Mucosa of rectum (tissue), 2 donors: ENCODE data around the gene WDR86.

Experiments used
- H3K27ac ChIP-seq, 2 donors: one replicate each; pipeline ENCODE4 v1.7.0; 2013; ENCODE audit warnings: inconsistent platforms in 2 of 2, low read depth in 2 of 2, low read length in 2 of 2
- H3K27me3 ChIP-seq, 2 donors: one replicate each; pipeline ENCODE4 v1.7.0; 2013; ENCODE audit warnings: low read length in 2 of 2; ENCODE audit not compliant: control insufficient read depth in 2 of 2, insufficient read depth in 2 of 2
- H3K36me3 ChIP-seq, 2 donors: one replicate each; pipeline ENCODE4 v1.7.0; 2013; ENCODE audit warnings: low read length in 2 of 2; ENCODE audit not compliant: control insufficient read depth in 2 of 2, insufficient read depth in 2 of 2
- H3K4me1 ChIP-seq, 2 donors: one replicate each; pipeline ENCODE4 v1.7.0; 2013; ENCODE audit warnings: low read length in 2 of 2, mild to moderate bottlenecking in 1 of 2; ENCODE audit not compliant: control insufficient read depth in 2 of 2, insufficient read depth in 2 of 2
- H3K4me3 ChIP-seq, 2 donors: one replicate each; pipeline ENCODE4 v1.7.0; 2013; ENCODE audit warnings: low read length in 2 of 2
- H3K9ac ChIP-seq, 2 donors: one replicate each; pipeline ENCODE4 v1.7.0; 2013; ENCODE audit warnings: low read length in 2 of 2, low read depth in 1 of 2, mild to moderate bottlenecking in 1 of 2
- H3K9me3 ChIP-seq, 2 donors: one replicate each; pipeline ENCODE4 v1.7.0; 2013; ENCODE audit warnings: low read length in 2 of 2; ENCODE audit not compliant: control insufficient read depth in 2 of 2
- donor health status: healthy.
- donor health status: Normal muscosa, but diverticular disease.

The WDR86 gene

DNA sequence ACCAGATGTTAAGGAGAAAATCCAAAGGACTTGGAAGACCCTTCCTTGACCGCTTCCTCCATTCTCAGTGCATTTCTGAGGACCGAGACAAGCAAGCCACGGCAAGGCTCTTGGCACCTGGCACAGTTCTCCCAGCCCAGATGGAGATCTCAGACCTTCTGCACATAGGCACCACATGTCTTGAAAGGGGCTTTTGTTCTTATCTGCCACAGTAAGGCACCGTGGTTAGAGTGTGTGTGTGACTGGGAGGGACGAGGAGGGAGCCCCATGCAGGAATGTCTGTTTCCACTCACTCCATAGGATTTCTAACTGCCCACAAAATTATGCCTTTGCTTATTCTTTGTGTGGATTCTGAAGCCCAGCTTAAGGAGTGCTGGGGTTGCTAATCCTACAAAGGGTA is 10.3 kb upstream of the WDR86 start:
- Histone ChIP-seq H3K9ac (no peak overlapping the region), H3K4me3 (no peak overlapping the region), H3K27me3 (peaks cover 1 to 8% of the 10 kb centered on the region in 2 donors), H3K4me1 (no peaks in the 10 kb centered on the region), H3K27ac (no peak overlapping the region), H3K36me3 (no peaks in the 10 kb centered on the region), H3K9me3 (peaks cover 3 to 4% of the 10 kb centered on the region in 2 donors)

DNA sequence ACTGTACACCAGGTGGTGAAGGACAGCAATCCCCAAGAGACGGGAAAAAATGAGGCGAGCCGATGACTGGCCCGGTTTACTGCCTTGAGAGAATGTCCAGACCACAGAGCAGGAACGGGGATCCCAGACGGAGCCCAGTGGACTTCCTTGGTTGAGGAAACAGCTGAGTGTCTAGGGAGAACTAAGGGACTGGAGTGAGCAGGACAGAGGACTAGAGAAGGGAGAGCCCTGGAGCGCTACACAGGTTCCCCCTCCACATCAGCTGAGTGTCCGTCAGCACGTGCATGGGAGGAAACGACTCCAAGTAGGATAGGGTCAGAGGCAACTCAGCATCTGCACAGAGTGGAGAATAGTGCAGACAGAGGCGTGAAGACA is 7.1 kb upstream of the WDR86 start:
- peaks cover 3 to 4% of the 10 kb centered on the region in 2 donors for H3K9me3 ChIP-seq
- no peak overlapping the region for H3K4me3 ChIP-seq
- no peak overlapping the region for H3K27ac ChIP-seq
- no peak overlapping the region for H3K9ac ChIP-seq
- H3K27me3 ChIP-seq: peaks cover 5 to 13% of the 10 kb centered on the region in 2 donors
- no peaks in the 10 kb centered on the region for H3K36me3 ChIP-seq
- H3K4me1 ChIP-seq: no peaks in the 10 kb centered on the region

DNA sequence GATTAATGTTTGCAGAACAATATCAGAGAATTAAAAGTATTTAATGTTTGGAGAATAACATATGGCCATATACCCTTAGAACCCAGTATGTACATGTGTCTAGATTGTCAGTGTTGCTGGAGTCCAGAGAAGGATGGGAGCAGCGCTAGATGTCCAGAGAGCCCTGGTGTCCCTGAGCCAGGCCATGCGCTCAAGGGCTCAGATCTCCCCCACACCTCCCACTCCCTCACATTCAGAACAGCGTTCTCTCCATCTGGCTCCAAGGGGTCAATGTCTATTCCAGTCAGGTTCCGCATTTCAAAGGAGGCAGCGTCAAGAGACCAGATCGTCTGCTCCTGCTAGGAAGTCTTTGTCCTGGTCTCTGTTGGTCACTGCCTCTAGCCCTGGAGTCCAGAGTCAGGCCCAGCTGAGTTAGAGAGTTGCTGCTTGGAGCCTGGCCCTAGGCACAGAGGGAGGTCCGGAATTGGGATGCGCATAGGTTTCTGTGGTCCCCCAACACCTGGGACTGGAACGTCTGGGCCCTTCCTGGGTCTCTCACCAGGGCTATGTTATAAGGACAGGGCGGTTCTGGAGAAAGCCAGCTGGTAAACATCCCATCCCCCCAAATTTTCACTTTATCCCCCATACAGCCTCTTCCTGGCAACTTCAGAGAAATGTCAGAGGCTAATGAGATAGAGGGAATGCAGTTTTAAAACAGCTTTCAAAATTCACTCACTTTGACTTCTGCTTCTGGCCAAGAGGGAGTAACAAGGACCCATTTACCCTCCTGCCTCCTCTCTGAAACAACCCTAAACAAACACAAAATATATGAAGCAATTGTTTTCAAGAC is 6.5 kb upstream of the WDR86 start:
- Histone ChIP-seq H3K4me1 (no peaks in the 10 kb centered on the region), H3K27ac (no peak overlapping the region)

DNA sequence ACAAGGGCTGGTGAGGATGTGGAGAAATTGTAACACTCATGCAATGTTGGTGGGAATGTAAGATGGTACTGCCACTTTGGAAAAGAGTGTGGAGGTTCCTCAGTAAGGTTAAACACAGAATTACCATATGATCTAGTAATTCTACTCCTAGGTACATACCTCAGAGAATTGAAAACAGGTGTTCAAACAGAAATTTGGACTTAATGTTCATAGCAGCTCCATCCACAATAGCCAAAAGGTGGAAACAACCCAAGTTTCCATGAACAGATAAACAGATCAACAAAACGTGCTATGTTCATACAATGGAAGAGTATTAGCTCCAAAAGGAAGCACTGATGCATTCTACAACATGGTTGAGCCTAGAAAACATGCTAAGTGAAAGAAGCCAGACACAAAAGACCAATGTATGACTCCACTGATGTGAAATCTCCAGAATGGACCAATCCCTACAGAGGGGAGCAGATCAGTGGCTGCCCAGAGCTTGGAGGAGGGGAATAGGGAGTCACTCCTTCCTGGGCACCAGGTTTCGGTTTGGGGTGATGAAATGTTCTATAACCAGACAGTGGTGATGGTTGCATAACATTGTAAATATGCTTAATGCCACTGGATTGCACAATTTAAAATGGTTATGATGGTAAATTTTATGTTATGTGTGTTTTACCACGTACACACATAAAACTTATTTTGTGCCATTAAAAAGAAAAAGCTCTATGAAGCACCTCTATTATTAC is 5.7 kb upstream of the WDR86 start:
- H3K9me3 ChIP-seq: peaks cover 3 to 4% of the 10 kb centered on the region in 2 donors
- H3K4me1 ChIP-seq: no peaks in the 10 kb centered on the region
- H3K27ac ChIP-seq: no peak overlapping the region
- H3K36me3 ChIP-seq: no peaks in the 10 kb centered on the region
- H3K4me3 ChIP-seq: no peak overlapping the region
- peaks cover 16 to 26% of the 10 kb centered on the region in 2 donors for H3K27me3 ChIP-seq
- H3K9ac ChIP-seq: no peak overlapping the region

More for the DNA sequence above, 6.5 kb upstream of the WDR86 start:
- Histone ChIP-seq H3K9ac (no peak overlapping the region), H3K27me3 (peaks cover 8 to 19% of the 10 kb centered on the region in 2 donors), H3K36me3 (no peaks in the 10 kb centered on the region), H3K4me3 (no peak overlapping the region), H3K9me3 (peaks cover 3 to 4% of the 10 kb centered on the region in 2 donors)

DNA sequence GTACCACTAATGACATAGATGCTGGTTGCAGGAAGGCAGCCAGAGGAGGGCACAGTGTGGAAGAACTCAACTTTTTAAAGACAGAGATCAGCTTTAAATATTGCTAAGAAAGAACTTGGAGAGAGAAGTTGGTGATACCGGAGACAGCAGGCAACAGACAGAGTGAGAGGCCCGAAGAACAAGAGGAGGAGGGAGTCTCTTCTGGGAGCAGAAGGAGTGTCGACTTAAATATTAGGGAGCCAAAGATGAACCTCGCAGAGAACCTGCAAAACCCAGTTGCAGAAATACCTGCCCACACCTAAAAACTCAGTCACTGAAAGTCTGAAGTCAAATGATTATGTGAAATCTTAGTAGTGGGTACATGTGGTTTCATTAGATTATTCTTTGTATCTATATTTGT is 3.4 kb upstream of the WDR86 start:
- Histone ChIP-seq H3K27ac (no peak overlapping the region), H3K4me3 (no peak overlapping the region), H3K9me3 (no peaks in the 10 kb centered on the region), H3K4me1 (no peaks in the 10 kb centered on the region), H3K9ac (no peak overlapping the region), H3K36me3 (no peaks in the 10 kb centered on the region), H3K27me3 (peaks cover 23 to 36% of the 10 kb centered on the region in 2 donors)

DNA sequence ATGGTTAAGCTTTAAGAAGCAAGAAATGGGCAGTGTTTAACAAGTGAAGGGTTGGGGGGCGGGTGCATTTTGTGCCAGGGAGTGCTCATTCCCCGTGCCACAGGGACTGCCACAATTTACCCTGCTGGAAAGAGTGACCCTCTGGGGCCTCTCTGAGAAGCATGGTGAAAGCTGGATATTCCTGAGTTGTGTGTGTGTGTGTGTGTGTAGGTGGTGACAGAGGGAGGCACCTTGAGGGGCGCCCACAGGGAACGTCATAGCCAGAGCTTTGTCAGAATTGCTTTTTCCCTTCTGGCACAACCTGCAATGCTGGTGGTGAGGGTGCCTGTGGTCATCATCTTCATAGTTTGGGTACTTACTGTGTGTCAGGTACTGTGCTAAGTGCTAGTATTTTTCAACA is 2.5 kb upstream of the WDR86 start:
- no peaks in the 10 kb centered on the region for H3K36me3 ChIP-seq
- H3K9me3 ChIP-seq: no peaks in the 10 kb centered on the region
- no peak overlapping the region for H3K4me3 ChIP-seq
- H3K9ac ChIP-seq: no peak overlapping the region
- H3K4me1 ChIP-seq: no peaks in the 10 kb centered on the region
- no peak overlapping the region for H3K27ac ChIP-seq
- H3K27me3 ChIP-seq: peaks cover 26 to 36% of the 10 kb centered on the region in 2 donors

DNA sequence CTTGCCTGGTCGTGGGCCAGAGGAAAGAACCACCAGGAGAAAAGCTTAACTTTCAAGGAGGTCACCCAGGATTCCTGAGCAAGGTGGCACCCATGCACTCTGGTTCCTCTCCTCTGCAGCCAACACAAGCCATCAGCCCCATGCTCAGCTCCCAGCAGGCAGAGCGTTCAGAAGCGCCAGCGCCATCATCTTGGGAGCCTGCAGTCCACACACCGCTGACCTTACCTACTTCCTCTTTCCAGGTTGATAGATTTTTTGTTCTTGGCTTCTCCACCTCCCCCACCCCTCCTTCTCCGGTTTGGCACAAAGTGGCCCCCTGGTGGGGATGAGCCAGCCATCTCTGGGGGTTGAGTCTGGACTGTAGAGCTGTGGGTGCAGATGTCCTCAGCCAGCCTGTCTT is 1.7 kb upstream of the WDR86 start:
- Histone ChIP-seq H3K9me3 (no peaks in the 10 kb centered on the region), H3K4me3 (no peak overlapping the region), H3K4me1 (no peaks in the 10 kb centered on the region), H3K36me3 (no peaks in the 10 kb centered on the region), H3K9ac (no peak overlapping the region), H3K27ac (no peak overlapping the region), H3K27me3 (peaks cover 24 to 36% of the 10 kb centered on the region in 2 donors)

DNA sequence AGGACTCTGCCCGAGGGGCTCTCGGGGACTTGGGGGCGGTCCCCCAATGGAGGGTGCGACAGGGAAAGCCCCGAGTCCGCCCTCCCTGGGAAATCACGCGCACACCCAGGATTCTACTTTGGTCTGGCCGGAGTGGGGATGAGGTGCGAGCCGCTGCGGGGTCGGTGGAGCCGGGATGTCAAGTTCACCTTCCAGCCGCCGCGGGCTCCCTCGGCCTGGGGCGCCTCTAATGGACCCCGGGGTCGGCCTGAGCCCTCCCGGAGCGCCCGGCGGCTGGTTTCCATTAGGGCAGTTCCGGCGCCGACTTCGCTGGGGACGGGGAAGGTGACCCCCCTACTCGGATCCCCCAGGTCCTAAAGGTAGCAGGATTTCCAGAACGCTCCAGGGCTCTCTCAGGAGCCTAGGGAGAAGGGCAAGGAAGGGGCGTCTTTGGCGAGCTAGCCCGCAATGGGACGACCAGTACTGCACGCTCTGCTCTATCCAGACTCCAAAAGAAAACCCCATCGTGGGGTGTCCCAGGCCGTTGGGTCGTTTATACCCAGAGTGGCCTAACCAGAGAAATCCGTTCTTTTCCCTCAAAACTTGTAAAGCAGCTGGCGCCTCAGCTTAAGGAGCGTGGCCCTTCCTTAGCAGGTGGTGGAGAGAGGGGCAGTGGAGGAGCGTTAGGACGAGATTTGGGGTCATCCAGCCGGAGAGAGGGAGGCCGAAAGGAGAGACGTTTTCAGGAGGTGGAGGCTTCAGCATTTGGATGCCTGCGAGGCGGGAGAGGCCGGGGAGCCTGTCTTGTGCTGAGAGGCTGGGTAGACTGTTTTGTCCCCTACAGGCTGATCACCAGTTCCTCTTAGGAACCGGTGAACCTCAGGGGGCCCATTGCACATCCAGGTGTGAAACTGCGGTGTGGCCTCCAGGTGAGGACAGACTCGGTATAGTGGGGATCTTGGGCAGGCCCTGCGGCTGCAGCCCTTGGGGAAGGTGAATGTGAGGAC is 860 bp upstream of the WDR86 start:
- H3K9ac ChIP-seq: peak overlapping the region in 1 of 2 donors; percentile 9
- peak overlapping the region; percentile 20 to 52 for H3K4me3 ChIP-seq
- H3K27me3 ChIP-seq: peaks cover 24 to 30% of the 10 kb centered on the region in 2 donors
- no peak overlapping the region for H3K27ac ChIP-seq
- H3K9me3 ChIP-seq: no peaks in the 10 kb centered on the region
- H3K4me1 ChIP-seq: no peaks in the 10 kb centered on the region
- no peaks in the 10 kb centered on the region for H3K36me3 ChIP-seq

DNA sequence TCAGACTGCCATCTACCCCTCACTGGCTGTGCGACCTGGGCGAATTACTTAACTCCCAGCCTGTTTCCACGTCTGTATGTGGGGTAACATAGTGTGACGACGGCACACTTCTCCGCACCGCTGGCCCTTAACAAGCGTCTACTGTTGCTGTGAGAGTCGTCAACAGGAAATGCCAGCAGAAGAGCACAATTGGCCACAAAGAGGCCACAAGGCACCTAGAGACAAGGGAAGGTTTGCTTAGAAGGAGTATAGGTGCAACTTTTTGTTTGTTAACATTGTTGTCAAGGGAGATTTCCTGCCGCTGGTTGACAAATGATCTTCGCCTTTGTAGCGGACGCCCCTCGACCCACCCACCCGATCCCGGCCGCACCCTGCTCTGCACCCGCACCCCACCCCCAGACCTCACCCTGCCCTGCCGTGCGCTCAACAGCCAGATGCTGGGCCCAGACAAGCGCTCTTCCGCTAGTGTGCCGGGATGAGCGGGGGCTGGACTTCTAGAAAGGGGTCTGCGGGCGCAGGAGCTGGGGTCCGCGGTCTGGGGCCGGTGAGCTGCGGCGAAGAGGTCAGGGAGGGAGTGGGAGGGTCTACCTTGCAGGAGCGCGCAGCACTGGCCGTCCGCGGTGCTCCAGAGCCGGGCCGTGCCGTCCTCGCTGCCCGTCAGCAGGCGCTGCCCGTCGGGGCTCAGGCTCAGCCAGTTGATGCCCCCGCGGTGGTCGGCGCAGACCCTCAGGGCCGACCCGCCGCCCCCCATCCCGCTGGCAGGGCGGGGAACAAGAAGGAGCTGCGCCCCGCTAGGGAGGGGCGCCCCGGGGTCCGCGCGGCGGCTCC is 785 bp downstream of the WDR86 start:
- Histone ChIP-seq H3K27ac (peak overlapping the region; percentile 21 to 58), H3K36me3 (no peaks in the 10 kb centered on the region), H3K4me1 (no peaks in the 10 kb centered on the region), H3K4me3 (peak overlapping the region in 1 of 2 donors; percentile 11), H3K9me3 (no peaks in the 10 kb centered on the region), H3K9ac (no peak overlapping the region), H3K27me3 (peaks cover 23 to 24% of the 10 kb centered on the region in 2 donors)
